Fibroblast of lung (primary cell): ENCODE data around the gene TAP1.

Experiments used
- EZH2 ChIP-seq: IDR thresholded peaks from 2 replicates; pipeline ENCODE4 v1.5.1; 2012; ENCODE audit warnings: low read length, control low read depth, mild to moderate bottlenecking; ENCODE audit errors: missing control alignments
- TF ChIP-seq, protein P1 (sequence below), 2 donors: IDR thresholded peaks in 1 of 2; conservative IDR thresholded peaks in 1 of 2; 1 replicate in 1 of 2; 2 replicates in 1 of 2; pipeline ENCODE4 v1.5.1; 2011 to 2012; ENCODE audit warnings: low read length in 2 of 2, control low read depth in 1 of 2, inconsistent platforms in 1 of 2, low read depth in 1 of 2, mild to moderate bottlenecking in 1 of 2

DNA sequence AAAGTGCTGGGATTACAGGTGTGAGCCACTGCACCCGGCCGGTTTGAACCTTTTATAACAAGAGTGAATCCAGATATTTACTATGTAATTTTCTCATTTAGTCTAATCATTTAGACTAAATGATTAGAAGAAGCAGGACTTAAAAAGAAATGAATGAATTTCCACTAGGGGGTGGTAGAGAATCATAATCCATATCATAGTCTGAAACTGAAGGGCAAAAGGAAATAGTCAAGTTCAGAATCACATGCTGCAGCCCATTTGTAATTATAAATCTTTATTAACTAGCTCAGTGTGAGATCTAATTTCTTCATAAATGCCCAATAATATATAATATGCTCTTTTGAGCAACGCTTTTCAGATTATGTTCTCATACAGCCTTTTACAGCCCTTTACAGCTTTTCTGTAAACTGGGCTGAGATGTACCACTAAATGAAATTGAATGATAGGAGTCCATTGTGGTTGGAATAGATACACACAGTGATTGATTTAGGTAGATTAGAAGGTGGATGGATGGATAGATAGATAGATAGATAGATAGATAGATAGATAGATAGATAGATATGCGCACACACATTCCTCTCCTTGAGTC is 32.3 kb upstream of the TAP1 start:
- TF ChIP-seq, protein P1, sequence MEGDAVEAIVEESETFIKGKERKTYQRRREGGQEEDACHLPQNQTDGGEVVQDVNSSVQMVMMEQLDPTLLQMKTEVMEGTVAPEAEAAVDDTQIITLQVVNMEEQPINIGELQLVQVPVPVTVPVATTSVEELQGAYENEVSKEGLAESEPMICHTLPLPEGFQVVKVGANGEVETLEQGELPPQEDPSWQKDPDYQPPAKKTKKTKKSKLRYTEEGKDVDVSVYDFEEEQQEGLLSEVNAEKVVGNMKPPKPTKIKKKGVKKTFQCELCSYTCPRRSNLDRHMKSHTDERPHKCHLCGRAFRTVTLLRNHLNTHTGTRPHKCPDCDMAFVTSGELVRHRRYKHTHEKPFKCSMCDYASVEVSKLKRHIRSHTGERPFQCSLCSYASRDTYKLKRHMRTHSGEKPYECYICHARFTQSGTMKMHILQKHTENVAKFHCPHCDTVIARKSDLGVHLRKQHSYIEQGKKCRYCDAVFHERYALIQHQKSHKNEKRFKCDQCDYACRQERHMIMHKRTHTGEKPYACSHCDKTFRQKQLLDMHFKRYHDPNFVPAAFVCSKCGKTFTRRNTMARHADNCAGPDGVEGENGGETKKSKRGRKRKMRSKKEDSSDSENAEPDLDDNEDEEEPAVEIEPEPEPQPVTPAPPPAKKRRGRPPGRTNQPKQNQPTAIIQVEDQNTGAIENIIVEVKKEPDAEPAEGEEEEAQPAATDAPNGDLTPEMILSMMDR (conservative IDR thresholded peaks at IDR 0.05 in 1 of 2, IDR thresholded peaks at IDR 0.05 in 1 of 2; ENCODE audit: low read depth in 1 of 2, low read length in 2 of 2): peak; percentile 13 to 50
- no peak for TF ChIP-seq EZH2
